ENCODE results near the gene SETD7.

- TF ChIP-seq, protein P1, sequence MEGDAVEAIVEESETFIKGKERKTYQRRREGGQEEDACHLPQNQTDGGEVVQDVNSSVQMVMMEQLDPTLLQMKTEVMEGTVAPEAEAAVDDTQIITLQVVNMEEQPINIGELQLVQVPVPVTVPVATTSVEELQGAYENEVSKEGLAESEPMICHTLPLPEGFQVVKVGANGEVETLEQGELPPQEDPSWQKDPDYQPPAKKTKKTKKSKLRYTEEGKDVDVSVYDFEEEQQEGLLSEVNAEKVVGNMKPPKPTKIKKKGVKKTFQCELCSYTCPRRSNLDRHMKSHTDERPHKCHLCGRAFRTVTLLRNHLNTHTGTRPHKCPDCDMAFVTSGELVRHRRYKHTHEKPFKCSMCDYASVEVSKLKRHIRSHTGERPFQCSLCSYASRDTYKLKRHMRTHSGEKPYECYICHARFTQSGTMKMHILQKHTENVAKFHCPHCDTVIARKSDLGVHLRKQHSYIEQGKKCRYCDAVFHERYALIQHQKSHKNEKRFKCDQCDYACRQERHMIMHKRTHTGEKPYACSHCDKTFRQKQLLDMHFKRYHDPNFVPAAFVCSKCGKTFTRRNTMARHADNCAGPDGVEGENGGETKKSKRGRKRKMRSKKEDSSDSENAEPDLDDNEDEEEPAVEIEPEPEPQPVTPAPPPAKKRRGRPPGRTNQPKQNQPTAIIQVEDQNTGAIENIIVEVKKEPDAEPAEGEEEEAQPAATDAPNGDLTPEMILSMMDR (IDR thresholded peaks at IDR 0.05): no peak
- TF ChIP-seq POLR2A (IDR thresholded peaks at IDR 0.05): no peak
Observed at GRCh38 chr4:139458999-139459398, 97.0 kb downstream of the SETD7 start.

Data from esophagus squamous epithelium (tissue), 4 donors.